Right ventricle myocardium inferior (tissue), 1 donor: ENCODE data around the gene CD48. TPM values are rescaled to one million over a fixed set of nuclear protein-coding genes. Genes with fewer than 3 reads are reported as not detected.
A peak's percentile ranks its signal among the peaks of the same experiment; 100 is the strongest.
"Not testable (repeated sequence)": the region's sequence is repeated elsewhere in the genome, so short reads cannot be mapped to it uniquely, and the experiment has no call there.

Source experiments
- ATAC-seq: fragments of 200-7000 bp; cut with Tn5 transposase; one replicate; pipeline ENCODE4 v1.9.1; 2020; ENCODE audit warnings: mild to moderate bottlenecking, moderate library complexity
- DNase-seq: peaks from one replicate; pipeline ENCODE4 v3.0.0; 2021; ENCODE audit errors: missing footprints
- intact Hi-C: fragments of 100-400 bp; cut with DNase I; formaldehyde crosslinking; loops from one replicate; pipeline ENCODE4 v1.11.0; 2022
- total RNA-seq: library from RNA; stranded (reverse); fragmentation: NEBNext Ultra II Directional; extraction: Animal tissue kit (Norgen Biotek cat#: 25700); gene quantifications from one replicate; pipeline ENCODE4 v1.2.1, GENCODE V29; 2021
- donor health status: DM: no; HTN: yes; CAD: no; lungs with severe emphysema.

CD48 gene
- total RNA-seq, 1 donor from 2014 or later, result 2.0 TPM

- intact Hi-C loops, result no loop called here
- ATAC-seq, result peak; percentile 52
- DNase-seq, result peak; percentile 89
Measured at GRCh38 chr1:160665330-160666078, 46.1 kb downstream of the CD48 start.

DNA sequence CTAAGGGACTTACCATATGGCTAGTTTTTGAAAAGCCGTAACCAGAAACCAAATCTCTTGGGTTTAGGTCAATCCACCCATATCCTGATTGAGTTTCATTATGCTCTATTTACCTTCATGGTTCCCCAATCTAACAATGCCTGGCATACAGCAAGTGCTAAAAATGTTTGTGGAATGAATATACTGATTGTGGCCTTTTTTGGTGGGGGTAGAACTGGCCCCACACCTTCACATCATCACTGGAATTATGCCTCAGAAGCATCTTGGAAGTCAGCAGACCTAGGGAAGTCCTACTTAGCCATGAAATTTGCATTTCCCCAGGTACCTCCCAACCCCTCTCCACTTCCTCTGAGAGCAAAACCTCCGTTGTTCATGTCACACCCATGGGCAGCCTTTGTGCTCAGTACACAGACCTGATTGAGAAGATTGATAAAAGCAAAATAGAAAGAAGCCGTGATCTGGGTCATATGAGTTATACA, 47.0 kb downstream of the CD48 start:
- DNase-seq (no peak), ATAC-seq (no peak)
- intact Hi-C loops, result no loop called here

DNA sequence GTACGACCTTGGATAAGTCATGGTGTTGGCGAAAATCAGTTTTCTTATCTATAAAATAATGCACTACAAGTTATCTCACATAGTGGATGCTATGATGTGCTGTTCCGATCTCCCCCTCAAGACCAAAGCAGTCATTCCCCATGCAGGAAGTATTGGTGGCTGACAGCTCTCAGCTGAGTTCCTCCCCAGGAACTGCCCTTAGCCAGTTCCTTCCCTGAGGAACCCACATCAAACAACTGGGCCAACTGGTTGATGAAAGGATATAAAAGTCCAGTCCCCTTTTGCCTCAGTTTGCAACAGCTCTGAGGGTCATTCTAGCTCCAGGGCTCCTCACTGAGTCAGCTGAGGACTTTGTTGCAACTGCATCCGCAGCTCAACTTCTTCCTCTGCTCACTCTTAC, 48.7 kb downstream of the CD48 start:
- no peak for ATAC-seq
- intact Hi-C loops, result no loop called here
- DNase-seq, result no peak

- ATAC-seq (no peak), DNase-seq (no peak)
- intact Hi-C loops, result no loop called here
Measured at GRCh38 chr1:160659566-160659965, 52.1 kb downstream of the CD48 start.

- ATAC-seq (no peak), DNase-seq (no peak)
- intact Hi-C loops, result no loop called here
Measured at GRCh38 chr1:160658814-160659193, 52.8 kb downstream of the CD48 start.

DNA sequence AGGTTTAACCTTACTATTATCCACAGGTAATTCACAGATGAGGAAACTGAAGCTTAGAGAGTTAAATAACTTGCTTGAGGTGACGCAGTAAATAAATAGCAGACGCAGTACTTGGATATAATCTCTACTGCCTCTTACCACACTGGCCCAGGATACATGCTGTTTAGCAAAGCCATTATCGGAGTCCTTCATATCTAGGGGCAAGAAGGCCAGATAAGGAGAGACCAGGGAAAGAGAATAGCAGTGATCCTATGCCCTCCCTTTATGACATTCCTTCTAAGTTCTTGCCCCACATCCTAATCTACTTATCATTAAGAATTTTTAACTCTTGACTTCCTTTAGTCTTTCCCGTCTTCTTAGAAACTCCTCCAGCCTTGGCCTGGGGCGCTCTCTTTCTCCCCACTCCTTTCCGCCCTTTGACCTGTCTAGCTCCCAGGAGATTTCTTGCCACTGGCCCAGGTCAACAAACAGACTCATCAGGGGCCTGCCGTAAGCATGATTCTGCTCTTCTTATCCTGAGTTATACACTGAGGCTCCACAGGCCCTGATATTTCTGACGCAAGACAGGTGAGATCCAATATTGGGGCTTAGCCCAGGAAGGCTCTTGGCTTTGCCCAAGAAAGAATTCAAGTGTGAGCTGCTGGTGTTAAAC, 53.3 kb downstream of the CD48 start:
- ATAC-seq, result no peak
- DNase-seq, result no peak
- intact Hi-C loops, result no loop called here

DNA sequence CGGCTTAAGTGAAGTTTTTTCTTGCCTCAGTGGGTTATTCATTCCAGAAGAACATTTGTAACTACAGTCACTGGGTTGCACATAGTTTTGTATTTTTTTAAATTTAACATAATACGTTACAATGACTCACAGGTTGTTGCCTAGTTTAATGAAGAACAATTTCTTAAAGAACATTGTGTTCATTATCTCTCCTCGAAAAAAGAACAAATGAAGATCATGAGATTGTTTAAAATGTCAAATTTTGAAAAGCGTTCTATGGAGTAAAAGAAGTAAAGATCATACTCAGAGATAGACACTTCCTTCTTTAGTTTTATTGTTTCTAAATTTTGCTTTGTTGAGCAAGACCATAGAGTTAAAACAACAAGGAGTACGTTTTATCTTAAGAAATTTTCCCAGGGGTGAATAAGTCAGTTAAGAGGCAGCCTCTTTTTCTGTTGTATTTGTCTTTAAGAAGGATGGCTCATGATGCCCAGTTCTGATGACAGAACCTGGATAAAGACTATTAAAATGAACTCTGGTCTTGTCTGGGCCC, 54.3 kb downstream of the CD48 start:
- no peak for ATAC-seq
- intact Hi-C loops, result no loop called here
- no peak for DNase-seq

- intact Hi-C loops, result no loop called here
- ATAC-seq, result no peak
Measured at GRCh38 chr1:160656737-160657136, 54.9 kb downstream of the CD48 start.

DNA sequence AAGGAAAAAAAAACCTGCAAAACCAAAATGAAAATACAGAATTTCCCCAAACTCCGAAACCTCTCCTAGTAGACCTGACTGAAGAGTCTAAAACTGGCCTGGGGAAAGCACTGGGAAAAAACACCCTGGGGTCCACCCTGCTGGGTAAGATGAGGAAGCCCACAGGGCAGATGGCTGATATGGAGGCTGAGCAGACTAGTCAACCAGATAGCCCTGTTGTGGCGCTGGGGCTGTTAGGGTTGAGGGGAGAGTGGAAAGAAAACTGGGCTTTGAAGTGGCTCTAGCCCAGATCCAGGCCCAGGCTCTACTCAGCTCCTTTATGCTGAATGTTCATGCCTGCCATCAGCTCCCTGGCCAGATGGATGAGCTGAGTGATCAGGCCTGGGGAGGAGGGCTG, 58.0 kb downstream of the CD48 start:
- intact Hi-C loops, result no loop called here
- ATAC-seq (no peak), DNase-seq (no peak)

More at GRCh38 chr1:160656737-160657136, 54.9 kb downstream of the CD48 start:
- DNase-seq, result no peak

- intact Hi-C loops, result no loop called here
- ATAC-seq (no peak), DNase-seq (no peak)
Measured at GRCh38 chr1:160652924-160653619, 58.5 kb downstream of the CD48 start.

- intact Hi-C loops, ATAC-seq, DNase-seq: not testable (repeated sequence)
Measured at GRCh38 chr1:160652065-160652641, 59.5 kb downstream of the CD48 start.

- no peak for ATAC-seq
- intact Hi-C loops, result no loop called here
- no peak for DNase-seq
Measured at GRCh38 chr1:160651433-160652064, 60.1 kb downstream of the CD48 start.

GRCh38 chr1:160647329-160647720, 64.3 kb downstream of the CD48 start:
- intact Hi-C loops, result no loop called here
- ATAC-seq (no peak), DNase-seq (no peak)

- ATAC-seq (no peak), DNase-seq (no peak)
- intact Hi-C loops, result no loop called here
Measured at GRCh38 chr1:160646711-160647328, 64.8 kb downstream of the CD48 start, which contains the start of gene SLAMF1. Gene SLAMF1, minus strand, starts transcription at chr1:160647044. Its CDS starts 99 bp downstream, at chr1:160646945.

DNA sequence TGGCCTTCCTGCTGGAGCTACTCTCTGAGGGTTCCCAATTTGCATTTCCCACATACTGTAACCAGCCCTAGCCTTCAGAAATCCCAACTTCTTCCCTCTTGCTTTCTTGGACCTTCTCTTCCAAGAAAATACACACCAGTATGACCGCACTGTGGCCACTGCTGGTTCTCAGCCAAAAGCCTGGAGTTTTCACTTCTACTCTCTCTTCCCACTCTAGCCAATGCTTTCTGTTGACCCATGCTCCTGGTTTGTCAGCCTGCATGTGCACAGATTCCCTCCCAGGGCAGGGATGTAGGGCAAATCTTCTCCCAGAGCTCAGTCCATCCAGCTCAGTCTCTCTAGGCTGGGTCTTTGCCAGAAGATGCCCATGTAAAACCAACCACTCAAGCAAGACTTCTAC, 65.4 kb downstream of the CD48 start:
- intact Hi-C loops, result no loop called here
- no peak for DNase-seq
- ATAC-seq, result no peak

DNA sequence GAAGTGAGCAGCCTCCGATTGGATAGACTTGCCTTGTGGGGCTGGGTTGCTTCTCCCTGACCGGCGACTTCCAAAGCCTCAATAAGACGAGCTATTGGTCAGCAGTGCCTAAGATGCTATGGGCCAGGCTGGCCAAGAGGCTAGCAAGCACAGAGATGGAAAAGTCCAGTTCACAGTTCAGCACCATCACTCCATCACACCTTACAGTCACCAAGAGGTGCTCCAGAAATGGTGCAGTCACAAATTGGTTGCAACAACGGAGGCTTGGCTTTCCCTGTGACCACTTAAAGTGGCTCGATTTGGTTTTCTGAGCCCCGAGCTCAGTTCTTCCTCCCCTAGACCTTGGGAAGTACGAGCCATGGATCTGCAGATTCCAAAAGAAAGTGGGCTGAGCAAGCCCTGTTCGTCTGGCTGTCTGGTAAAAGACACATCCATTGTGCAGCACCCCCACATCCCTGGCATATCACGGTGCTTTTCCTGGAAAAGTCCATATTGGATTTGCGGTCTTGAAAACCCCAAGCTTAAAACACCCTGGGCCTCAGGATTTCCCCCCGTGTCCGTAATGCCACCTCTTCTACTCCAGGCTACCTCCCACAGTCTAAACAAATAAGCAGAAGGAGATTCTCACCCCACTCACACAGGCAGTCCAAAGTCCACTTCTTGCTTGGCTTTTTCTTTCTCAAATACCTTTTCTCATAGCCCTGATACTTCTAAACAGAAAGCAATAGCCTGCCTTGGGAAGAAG, 66.1 kb downstream of the CD48 start:
- ATAC-seq (no peak), DNase-seq (no peak)
- intact Hi-C loops, result no loop called here

GRCh38 chr1:160644399-160644798, 67.2 kb downstream of the CD48 start:
- intact Hi-C loops, result no loop called here
- no peak for ATAC-seq
- DNase-seq, result no peak

GRCh38 chr1:160643138-160643537, 68.5 kb downstream of the CD48 start:
- no peak for ATAC-seq
- no peak for DNase-seq
- intact Hi-C loops, result no loop called here
